Activated T-cell treated with anti-CD3 and anti-CD28 coated beads for 48 hours (primary cell): ENCODE results near the gene STAT3.
"Not testable (repeated sequence)": the region's sequence is repeated elsewhere in the genome, so short reads cannot be mapped to it uniquely, and the experiment has no call there.

Experiments used
- DNase-seq: peaks from one replicate; pipeline ENCODE4 v3.0.0-alpha.2; 2020; ENCODE audit warnings: low read depth

STAT3 gene

DNA sequence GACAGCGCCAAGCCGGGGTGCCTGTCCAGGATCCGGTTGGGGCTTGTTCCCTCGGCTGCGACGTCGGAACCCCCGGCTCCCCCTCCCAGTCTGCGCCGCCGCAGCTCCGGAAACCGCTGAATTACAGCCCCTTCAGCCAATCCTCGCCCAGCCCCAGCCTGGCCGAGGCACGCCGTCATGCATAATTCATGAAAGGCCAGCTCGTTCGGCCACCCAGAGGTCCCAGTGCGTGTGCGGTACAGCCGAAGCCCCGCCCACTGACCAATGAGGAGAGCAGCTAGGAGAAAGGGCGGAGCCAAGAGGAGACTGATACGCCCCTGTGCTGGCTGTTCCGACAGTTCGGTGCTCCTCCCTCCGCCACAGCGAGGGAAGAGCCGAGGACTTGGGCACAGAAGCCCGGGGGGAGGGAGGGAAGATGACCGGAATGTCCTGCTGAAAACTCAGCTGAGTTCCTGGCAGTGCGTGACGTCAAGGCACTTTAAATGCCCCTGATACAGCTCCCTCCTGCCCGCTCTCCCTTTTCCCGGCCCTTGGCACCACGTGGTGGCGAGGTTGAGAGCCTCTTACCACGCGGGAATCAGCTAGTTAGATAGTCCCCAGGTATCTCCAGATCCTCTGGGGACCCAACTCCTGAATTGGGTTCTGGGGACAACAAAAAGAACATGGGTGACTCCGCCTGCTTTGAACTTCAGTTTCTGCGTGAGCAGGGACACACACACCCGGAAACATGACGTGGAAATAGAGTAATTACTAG is at the start of gene STAT3:
STAT3 (minus strand) TSS at position 62 of the 754 bp plus-strand sequence. CDS start 39,926 bp downstream, outside the sequence.
- peak; percentile 100 for DNase-seq

DNA sequence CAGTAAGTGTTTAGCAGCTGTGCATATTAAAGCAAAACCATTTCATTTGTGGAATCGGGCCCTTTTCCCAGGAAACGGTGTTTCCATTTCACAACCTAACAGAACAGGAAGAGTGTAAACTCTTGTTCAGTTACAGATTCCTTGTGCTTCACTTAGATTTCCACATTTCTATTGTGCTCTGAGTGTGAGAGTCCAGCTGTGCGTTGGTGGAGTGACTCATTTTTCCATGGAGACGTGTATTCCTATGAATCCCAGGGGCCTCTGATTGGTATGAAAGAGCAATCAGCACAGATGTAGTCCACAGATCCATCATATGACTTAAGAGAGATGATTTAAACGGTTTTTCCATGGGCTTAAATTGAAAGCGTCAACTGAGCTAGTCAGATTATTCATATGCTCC is 48.1 kb upstream of the STAT3 start:
- DNase-seq: no peak

DNA sequence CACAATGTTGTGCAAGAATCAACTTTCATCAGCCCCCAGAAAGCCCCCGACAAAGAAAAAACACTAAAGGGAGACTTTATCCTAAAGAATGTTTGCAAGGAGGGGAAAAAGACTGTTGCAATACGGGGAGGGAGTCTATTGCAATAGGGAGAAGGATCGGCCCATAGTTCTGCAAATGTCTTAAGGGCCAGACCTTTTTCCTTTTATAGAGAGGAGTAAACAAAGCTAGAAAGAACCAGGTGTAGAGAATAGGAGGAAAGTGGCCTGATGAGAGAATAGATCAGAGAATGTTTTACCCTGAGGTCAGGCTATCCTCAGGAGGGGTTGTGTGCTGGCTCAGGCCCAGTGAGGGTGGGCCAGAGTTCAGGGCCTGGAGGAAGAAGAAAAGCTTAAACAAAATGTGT is 43.5 kb upstream of the STAT3 start:
- no peak for DNase-seq

DNA sequence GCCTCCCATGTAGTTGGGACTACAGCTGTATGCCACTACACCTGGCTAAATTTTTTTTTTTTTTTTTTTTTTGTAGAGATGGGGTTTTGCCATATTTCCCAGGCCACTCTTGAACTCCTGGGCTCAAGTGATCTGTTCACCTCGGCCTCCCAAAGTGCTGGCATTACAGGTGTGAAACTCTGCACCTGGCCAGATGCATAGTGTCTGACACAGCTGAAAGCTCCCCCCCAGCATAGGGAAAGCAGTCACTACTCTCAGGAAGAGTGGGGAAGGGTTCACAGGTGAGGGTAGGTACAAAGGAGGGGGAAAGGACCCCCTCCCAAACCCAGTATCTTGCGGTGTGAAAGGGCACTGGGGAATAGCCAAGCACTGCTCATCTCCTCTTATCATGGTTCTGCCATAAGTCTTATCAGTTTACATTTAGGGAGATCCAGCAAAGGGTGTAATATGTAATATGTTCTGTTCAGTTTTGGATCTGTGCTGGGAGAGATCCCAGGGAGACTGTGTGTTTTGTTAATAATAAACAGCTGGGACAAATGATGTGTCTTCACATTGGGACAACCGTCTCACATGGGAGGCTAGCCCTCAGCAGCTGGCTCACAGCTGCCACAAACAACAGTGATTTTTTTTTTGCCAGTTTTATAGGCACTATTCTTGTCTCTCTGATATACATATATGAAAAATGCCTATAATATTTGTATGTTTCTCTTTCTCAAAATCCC is 41.6 kb upstream of the STAT3 start:
- DNase-seq: no peak

DNA sequence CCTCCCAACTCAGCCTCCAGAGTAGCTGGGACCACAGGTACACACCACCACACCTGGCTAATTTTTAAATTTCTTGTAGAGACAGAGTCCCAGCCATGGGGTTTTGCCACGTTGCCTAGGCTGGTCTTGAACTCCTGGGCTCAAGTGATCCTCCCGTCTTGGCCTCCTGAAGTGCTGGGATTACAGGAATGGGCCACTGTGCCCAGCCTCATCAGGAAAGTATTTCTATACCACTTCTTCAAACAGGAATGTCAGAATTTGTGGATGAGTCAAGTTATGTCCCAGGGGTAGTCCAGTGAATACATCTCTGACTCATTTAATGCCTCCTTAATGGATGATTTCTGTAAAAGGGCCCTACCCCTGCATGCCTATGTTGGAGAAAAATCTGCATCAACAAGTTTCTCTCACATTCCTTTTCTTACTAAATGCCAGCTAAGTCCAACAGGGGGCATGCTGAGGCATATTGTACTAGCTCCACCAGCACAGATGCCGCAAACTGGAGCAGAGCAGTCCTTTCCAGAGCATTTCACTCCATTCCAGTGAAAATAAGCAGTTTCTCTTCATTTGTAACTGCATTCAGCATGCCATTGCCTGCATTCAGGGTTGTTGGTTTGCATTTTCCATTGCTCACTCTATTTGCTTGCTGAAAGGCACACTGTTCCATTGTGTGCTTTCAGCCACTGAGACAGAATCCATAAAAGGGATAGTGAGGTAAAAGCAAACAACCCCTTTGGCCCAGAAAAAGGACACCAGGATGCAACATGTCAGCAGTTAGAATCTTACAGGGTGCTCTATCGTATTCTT is 40.1 kb upstream of the STAT3 start:
- no peak for DNase-seq

DNA sequence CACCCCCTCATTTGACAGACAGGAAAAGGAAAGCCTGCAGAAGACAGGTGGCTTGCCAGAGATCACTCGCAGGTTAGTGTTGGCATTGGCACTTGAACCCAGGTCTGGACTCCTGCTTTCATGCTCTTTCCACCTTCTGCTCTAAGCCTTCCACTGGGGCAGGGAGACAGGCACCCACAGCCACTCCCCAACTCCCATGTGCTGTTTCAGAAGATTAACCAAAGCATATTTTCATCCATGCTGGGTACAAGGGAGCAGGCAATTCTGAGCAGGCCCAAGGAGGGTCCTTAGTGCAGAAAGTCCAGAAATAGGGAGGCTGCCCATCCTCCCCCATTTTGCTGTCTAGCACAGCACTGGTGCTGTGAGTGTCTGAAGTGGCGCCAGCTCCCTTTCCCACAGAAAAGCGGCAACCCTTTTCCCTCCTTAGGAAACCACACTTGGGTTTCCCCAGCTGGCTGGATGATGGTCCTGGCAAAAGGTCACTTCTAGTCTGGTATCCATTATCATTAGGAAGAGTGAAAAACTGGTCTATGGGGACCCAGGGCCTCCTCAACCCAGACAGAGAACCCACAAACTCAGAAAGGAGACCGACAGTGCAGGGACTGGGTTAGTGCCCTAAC is 36.9 kb upstream of the STAT3 start:
- DNase-seq: no peak

DNA sequence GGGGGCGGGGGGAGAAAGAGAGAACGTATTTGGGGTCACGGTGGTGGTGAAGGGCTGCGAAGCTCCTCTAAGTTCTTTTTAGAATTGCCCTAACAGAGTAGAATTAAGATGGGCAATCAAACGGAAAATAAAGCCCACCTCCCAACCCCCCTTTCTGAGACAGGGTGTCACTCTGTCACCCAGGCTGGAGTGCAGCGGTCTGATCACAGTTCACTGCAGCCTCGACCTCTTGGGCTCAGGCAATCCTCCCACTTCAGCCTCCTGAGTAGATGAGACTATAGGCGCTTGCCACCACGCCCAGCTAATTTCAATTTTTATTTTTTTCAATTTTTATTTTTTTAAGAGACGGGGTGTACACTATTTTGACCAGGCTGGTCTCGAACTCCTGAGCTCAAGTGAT is 35.5 kb upstream of the STAT3 start:
- no peak for DNase-seq

DNA sequence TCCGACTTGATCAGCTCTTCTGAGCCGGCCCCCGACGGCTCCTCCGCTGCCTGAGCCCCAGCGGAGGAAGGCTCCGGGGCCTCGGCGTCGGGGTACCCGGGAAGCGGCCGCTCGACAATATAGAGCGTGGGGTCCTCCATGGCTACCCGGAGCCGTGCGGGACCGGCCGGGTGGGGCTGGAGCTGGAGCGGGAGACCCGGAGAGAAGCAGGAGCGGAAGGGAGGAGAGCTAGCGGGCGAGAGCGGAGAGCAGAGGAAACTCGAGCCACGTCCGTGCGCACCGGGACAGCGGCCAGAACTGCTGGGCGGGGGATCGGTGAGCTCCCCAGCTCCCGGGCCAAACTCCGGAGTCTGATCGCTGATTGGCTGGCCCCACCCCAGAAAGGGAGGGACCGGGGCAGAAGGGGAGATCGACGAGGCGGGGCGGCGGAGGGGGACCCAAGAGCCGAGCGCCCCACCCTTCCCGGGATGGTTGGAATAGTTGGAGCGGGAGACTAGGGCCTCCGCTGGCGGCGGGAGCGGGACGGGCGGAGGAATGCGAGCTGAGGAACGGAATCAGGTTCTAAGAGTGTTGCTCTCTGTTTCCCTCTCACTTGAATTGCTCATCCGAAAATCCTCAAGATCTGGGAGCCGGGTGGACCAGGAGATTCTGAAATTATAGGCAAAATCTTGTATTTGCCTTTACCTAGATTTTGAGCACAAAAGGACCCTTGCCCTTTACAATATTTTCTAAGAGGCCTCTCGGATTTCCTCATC is 34.9 kb upstream of the STAT3 start, which contains the start of gene CAVIN1:
CAVIN1 (minus strand) TSS at position 299 of the 755 bp plus-strand sequence; CDS start at position 140, 159 bp downstream.
- DNase-seq: peak; percentile 20

DNA sequence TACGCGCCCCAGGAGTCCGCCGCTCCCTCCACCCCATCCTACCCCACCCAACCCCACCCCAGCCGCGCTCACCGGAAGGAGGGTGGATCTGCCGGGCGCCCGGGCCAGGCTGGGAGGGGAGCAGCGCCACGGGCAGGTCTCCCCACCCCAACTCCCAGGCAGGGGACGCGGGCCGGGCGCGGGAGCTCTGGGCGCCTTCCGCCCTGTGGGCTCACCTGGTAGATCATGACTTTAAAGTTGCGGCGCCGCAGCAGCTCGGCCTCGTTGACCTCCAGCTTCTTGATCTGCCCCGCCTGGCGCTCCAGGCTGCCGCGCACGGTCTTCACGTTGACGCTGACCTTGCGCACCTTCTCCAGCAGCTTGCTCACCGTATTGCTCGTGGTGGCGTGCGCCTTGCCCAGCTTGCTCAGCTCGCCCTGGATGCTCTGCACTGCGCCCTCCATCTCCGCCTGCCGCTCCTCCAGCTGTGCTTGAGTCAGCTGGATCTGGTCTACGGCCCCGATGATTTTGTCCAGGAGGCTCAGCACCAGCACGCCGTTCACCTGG is 34.2 kb upstream of the STAT3 start:
- DNase-seq: peak; percentile 33

DNA sequence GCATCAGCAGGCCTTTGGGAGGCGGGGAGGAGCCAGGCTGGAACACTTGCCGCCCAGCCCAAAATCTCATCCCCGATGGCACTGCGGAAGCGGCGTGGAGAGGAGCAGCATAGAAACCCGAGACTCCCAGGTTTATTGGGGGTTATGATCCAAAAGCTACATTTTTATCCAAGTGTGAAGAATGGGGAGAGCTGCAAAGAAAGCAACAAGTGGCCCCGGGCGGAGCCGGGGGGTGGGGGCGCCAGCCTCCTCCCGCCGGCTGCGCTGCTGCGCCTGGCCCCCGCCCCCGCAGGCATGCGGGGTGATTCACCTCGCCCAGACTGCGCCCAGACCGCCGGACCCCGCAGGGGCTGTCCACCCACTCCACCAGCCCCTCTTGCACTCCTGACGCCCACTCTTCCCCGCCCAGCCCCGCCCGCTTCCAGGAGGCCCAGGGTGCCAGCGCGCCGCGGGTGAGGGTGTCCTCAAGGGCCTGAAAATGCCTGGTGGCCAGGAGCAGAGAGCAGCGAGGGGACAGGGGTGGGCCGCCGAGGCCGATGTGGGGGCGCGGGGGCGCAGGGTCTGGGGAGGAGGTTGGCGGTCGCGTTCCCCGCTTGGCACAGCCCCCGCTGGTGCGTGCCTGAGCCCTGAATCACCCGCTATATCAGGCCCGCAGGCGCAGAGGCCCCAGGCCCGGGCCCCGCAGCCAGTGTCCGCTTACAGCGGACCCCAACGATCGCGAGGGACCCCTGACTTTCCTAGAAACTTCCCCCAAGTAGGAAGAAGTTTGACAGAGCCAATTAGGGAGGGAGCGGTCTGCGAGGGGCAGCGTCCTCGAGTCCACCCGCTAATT is 33.5 kb upstream of the STAT3 start:
- no peak for DNase-seq

DNA sequence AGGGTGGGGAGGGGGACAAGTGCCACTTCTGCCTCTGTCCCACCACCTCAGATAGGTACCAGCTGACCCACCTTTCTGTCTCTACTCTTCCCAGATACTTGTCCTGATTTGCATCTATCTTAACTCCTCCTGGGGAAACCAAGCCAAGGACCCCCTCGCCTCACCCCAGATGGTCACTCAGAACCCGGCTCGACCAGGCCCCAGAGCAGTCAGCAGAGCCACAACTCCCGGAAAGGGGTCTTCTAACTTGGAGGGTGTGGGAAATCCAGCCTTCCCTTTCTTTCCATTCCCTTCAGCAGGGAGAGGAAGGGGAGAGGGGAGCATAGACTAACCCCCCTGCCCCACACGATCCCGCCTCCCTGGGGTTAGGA is 32.9 kb upstream of the STAT3 start:
- no peak for DNase-seq

DNA sequence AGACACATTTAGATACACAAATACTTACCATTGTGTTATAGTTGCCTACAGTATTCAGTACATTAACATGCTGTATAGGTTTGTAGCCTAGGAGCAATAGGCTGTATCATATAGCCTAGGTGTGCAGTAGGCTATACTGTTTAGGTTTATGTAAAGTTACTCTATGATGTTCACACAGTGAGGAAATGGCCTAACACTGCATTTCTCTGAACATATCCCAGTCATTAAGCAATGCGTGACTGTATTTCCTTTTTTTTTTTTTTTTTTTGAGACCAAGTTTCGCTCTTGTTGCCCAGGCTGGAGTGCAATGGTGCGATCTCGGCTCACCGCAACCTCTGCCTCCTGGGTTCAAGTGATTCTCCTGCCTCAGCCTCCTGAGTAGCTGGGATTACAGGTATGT is 29.7 kb upstream of the STAT3 start:
- not testable (repeated sequence) for DNase-seq

DNA sequence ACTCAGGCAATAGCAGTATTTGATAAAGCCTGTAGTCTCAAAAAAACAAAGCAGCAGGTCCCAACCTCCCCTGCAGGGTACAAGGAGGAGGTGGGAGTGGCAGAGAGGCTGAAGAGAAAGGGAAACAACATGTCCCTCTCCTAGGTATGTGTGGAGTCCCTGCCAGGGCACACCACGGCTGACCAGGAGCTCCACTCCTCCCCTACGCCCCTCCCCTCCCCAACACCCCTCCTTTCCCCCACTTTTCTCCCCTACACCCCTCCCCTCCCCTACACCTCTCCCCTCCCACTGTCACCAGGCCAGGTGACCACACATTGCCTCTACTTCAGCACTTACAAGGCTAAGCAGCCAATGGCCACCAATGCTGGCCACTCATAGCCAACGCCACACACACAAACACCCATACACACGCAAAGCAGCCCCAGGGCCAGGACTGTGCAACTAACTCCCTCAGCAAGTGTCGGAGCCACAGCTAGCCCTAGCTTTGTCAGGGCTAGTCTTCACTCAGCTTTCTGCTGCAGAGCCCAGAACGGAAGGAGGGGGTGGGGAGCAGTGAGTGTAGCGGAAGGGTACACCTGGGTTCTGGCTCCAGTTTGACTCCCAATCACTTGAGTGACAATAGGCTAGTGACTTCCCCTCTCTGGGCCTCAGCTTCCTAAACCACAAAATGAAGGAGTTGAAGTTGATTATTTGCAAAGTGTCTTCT is 26.6 kb upstream of the STAT3 start:
- DNase-seq: peak; percentile 49

DNA sequence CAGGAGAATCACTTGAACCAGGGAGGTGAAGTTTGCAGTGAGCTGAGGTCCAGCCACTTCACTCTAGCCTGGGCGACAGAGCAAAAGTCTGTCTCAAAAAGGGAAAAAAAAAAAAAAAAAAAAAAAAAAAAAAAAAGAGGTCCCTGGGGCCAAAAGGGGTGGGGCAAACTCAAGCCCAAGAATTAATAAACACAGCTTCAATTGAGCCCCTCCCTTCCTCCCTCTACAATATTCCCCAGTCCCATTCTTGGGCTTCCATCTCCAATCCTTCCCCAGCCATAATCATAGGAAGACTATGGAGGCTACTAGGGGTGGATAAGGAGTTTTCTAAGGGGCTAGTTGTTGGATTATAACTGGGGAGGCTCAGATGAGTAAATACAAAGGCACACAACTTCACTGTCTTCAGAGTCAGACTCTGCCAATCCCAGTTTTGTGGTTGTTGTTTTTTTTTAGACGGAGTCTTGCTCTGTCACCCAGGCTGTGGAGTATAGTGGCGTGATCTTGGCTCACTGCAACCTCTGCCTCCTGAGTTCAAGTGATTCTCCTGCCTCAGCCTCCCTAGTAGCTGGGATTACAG is 25.3 kb upstream of the STAT3 start:
- DNase-seq: no peak

DNA sequence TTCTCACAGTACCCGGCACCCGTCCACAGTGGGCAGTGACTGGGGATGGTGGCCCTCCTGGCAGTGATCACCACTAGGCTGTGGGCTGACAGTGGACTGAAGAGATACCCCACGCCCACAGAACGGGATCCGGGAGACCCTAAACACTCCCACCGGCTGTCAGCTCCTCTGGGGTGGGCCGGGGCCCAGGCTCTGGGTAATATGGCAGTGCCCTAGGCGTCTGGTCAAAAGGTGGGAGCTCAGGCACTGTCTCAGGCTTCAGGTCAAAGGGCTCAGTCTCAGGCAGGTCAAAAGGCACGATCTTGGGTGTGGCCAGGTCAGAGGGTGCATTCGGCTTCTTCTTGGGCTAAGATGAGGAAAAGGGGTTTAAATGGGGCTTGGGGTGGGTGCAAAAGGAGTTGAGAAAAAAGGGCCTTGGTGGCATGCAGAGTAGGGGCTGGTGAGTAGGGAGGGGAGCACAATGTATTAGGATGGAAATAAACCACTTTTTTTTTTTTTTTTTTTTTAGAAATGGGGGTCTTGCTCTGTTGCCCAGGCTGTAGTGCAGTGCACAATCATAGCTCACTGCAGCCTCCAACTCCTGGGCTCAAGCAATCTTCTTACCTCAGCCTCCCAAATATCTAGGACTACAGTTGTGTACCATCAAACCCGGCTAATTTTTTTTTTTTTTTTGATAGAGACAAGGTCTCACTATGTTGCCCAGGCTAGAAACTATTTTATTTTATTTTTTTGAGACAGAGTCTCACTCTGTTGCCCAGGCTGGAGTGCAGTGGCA is 23.9 kb upstream of the STAT3 start:
- no peak for DNase-seq

DNA sequence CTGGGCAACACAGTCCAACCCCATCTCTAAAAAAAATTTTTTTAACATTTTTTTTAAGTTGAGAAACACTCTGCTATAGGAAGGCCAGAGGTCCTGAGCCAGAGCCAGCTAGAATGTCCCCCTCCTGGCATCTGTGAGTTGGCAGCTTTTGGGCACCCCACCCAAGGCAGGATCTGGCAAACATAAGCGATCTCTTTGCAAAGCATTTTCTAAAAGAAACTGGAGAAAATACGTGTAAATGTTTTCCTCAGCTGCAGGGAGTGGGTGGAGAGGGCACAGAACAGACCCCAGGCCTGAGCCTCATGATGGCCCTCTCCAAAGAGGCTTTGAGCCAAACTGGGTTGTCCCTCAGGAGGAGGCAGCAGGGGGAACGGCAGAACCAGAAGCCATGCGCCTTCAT is 23.1 kb upstream of the STAT3 start:
- no peak for DNase-seq

DNA sequence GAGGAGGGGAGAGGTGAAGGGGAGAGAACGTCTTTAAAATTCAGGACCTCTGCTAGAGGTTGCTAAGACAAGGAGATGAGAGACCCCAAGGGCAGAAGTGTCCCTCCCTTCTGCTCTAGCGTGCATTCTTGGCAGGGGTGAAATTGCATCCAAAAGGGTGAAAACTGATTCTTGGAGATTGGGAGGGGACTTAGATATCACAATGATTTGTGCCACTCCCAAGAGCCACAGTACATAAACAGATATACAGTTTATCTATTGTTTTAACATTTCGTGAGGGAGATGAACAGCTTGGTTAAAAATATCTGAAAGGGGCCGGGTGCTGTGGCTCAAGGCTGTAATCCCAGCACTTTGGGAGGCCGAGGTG is 22.1 kb upstream of the STAT3 start:
- no peak for DNase-seq

DNA sequence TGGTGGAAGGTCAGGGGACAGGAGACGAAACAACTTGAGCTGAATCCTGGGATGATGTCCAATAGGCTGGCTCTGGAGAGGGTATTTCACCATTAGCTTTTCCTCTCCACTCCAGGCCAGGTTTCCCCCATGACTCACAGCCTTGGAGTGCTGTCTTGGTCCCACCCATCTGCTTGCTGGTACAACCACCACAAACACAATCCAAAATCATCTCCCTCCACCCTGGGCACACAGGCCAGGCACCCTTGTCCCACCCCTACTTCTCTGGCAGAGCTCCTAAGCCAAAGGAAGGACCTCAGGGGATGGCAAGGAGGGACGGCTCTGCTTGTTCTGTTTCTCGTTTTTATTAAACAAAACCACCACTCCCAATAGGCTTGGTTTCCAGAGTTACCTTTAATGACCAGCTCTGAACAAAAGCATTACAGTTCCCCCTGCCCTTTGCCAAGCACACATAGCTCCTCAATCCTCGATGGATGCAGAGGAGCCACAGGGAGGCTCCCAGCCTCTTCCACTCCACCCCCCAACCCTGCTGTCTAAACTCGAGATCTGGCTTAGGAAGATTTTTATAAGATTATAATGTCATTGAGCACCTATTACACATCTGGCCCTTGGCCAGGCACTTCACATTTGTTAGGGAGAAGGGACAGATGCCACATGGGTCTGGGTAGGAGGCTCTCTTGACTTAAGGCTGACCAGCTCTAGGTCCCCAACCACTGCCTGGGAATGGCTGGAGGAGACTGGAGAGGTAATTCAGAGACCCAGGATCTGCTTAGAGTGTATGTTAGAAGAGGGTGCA is 21.5 kb upstream of the STAT3 start:
- no peak for DNase-seq
